Right hindlimb (tissue), 1 donor: Measurements from ENCODE around the gene NPIPA2.
"Not testable (repeated sequence)": the region's sequence is repeated elsewhere in the genome, so short reads cannot be mapped to it uniquely, and the experiment has no call there.

ENCODE experiments used
- DNase-seq: peaks from one replicate; pipeline ENCODE4 v3.0.0-alpha.2; 2018

NPIPA2 gene

DNA sequence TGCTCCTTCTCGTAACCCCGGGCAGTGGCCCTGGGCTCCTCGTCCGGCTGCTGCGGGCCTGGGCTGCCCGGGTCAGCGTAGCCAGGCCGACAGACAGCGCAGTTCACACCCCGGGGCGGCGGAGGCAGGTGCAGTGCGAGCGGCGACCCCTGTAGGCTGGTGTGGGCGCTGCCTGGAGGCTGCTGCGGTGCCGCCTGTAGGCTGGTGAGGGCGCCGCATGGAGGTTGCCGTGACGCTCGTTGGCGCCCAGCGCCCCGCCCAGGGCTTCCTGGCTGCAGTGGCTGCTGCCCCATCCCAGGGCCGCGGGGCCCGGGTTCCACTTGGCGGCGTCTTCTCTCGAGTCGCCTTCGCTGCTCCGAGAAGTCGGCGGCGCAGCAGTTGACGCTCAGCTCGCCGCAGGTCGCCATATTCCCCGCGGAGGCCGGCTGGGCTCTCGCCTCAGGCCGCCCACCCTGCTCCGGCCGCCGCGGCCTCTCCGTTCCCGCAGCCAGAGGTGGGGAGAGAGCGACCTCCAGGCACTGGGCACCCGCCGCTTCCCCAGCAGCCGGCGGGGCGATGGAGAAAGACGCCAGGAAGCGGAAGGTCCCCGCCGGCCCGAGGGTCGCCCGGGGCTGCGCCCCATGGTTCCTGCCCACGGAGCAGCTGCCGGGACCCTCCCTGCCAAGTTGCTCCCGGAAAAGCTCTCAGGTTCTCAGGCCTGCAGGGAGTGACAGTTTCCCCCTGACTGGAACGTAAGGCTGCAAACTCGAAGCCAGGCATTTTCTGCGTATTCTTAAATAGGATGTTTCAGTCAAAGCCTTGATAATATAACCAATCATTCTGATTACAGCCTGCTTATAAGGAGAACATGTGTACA is at the start of gene NPIPA2:
NPIPA2 (plus strand) TSS at position 261 of the 856 bp plus-strand sequence. CDS start 5,533 bp downstream, outside the sequence.
- DNase-seq = not testable (repeated sequence)

DNA sequence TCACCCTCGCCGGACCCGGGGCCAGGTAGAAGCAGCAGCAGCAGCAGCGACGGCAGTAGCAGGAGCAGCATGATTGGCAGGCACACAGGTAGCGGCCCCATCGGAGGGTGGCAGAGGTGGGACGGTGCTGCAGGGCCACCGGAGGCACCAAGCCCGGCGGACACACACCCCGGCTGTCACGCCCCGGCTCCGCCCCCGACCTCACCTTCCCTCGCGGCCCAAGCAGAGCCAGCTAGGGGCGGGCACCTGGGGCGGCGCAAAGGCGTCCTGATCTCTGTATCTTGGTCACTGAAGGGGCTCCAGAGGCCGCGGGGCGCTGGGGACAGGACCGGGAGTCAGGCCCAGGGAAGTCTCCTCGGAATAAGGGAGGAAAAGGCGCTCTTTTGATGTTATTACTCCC is 48.2 kb upstream of the NPIPA2 start, which contains the start of gene PLA2G10:
PLA2G10 (minus strand) TSS at position 180 of the 400 bp plus-strand sequence; CDS start at position 101, 79 bp downstream.
- DNase-seq = not testable (repeated sequence)

DNA sequence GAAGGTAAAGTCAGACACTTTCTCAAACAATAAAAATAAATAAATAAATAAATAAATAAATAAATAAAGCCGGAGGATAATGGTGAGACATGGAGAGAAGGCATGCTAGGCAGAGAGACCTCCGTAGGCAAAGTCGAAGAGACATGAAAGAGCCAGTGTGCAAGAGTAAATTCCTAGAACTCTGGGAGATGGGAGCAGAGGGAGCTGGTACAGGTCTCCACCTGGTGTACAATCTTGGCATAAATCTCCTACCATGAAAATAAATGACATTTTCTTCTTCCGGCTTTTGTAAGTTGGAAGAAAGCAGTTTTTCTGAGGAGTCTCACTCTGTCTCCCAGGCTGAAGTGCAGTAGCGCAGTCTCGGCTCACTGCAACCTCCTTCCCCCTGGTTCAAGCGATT is 40.5 kb upstream of the NPIPA2 start:
- DNase-seq = not testable (repeated sequence)

DNA sequence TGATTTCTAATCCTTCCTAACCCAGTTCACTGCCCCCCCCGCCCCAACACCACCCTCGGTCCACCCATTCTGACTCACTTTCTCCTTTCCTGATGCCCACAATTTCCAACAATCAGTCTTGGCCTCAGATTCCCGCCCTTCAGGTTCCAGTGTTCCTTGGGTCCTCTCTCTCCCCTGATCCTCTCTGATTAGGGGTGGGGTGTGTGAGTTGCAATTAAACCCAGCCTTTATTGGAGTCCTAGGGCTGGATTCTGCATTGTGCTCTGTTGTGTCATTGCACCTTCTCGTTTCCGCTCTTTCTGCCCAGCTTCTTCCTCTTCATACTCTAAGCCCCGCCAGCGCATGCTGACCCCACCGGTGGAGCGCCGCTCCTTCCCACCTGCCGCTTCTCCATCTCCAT is 39.7 kb upstream of the NPIPA2 start:
- DNase-seq = not testable (repeated sequence)

DNA sequence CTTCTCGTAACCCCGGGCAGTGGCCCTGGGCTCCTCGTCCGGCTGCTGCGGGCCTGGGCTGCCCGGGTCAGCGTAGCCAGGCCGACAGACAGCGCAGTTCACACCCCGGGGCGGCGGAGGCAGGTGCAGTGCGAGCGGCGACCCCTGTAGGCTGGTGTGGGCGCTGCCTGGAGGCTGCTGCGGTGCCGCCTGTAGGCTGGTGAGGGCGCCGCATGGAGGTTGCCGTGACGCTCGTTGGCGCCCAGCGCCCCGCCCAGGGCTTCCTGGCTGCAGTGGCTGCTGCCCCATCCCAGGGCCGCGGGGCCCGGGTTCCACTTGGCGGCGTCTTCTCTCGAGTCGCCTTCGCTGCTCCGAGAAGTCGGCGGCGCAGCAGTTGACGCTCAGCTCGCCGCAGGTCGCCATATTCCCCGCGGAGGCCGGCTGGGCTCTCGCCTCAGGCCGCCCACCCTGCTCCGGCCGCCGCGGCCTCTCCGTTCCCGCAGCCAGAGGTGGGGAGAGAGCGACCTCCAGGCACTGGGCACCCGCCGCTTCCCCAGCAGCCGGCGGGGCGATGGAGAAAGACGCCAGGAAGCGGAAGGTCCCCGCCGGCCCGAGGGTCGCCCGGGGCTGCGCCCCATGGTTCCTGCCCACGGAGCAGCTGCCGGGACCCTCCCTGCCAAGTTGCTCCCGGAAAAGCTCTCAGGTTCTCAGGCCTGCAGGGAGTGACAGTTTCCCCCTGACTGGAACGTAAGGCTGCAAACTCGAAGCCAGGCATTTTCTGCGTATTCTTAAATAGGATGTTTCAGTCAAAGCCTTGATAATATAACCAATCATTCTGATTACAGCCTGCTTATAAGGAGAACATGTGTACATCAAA is 38.9 kb upstream of the NPIPA2 start, which contains the start of gene NPIPA3:
NPIPA3 (plus strand) TSS at position 256 of the 856 bp plus-strand sequence. CDS start 5,533 bp downstream, outside the sequence.
- not testable (repeated sequence) for DNase-seq

DNA sequence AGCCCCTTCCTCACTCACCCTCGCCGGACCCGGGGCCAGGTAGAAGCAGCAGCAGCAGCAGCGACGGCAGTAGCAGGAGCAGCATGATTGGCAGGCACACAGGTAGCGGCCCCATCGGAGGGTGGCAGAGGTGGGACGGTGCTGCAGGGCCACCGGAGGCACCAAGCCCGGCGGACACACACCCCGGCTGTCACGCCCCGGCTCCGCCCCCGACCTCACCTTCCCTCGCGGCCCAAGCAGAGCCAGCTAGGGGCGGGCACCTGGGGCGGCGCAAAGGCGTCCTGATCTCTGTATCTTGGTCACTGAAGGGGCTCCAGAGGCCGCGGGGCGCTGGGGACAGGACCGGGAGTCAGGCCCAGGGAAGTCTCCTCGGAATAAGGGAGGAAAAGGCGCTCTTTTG is 9.1 kb upstream of the NPIPA2 start:
- not testable (repeated sequence) for DNase-seq

DNA sequence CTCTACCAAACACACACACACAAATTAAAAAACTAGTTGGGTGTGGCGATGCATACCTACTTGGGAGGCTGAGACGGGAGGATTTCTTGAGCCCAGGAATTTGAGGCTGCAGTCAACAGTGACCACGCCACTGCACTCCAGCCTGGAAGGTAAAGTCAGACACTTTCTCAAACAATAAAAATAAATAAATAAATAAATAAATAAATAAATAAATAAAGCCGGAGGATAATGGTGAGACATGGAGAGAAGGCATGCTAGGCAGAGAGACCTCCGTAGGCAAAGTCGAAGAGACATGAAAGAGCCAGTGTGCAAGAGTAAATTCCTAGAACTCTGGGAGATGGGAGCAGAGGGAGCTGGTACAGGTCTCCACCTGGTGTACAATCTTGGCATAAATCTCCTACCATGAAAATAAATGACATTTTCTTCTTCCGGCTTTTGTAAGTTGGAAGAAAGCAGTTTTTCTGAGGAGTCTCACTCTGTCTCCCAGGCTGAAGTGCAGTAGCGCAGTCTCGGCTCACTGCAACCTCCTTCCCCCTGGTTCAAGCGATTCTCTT is 1.4 kb upstream of the NPIPA2 start:
- DNase-seq = not testable (repeated sequence)

DNA sequence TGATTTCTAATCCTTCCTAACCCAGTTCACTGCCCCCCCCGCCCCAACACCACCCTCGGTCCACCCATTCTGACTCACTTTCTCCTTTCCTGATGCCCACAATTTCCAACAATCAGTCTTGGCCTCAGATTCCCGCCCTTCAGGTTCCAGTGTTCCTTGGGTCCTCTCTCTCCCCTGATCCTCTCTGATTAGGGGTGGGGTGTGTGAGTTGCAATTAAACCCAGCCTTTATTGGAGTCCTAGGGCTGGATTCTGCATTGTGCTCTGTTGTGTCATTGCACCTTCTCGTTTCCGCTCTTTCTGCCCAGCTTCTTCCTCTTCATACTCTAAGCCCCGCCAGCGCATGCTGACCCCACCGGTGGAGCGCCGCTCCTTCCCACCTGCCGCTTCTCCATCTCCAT is 539 bp upstream of the NPIPA2 start:
- not testable (repeated sequence) for DNase-seq

DNA sequence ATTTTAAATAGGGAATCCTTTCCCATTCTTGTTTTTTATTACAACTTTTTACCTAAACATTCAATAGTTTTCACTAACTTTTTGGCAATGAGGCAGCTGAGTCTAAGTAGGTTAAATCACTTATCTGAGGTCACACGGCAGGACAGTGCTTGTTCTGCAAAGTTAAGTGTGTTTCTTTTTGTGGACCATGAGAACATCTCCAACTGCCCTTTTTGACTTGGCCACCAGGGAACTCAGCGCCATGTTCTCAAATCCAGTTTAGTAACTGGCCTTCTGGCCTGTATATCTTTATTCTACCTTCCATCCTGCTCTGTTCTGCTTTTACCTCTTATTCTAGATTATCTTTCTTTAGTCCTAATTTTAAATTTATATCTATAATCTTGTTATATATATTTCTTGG is 31.3 kb downstream of the NPIPA2 start:
- not testable (repeated sequence) for DNase-seq

DNA sequence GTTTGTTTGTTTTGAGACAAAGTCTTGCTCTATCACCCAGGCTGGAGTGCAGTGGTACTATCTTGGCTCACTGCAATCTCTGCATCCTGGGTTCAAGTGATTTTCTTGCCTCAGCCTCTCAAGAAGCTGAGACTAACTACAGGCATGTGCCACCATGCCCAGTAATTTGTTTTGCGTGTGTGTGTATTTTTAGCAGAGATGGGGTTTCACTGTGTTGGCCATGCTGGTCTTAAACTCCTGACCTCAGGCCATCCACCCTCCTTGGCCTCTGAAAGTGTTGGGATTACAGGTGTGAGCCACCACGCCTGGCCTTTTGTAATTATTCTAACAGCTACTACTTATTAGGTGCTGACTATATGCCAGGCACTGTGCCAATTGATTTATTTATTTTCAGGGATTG is 33.3 kb downstream of the NPIPA2 start:
- not testable (repeated sequence) for DNase-seq

DNA sequence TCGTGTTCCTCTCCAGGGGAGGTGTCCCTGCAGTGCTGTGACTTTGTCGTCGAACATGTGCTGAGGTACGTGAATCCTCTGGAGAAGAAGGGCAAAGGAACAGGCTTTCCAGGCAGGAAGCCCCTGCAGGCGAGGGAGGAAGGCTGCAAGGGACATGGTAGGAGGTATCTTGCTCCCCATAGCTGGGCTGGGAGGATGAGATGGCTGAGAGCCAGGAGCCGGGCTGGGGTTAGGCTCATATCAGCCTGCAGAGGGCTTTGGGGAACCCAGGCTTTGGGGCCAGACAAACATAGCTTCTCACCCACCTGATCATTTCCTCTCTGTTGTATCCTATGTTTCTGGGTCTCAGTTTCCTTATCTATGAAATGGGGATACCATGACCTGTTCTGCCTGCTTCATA is 34.4 kb downstream of the NPIPA2 start:
- not testable (repeated sequence) for DNase-seq

DNA sequence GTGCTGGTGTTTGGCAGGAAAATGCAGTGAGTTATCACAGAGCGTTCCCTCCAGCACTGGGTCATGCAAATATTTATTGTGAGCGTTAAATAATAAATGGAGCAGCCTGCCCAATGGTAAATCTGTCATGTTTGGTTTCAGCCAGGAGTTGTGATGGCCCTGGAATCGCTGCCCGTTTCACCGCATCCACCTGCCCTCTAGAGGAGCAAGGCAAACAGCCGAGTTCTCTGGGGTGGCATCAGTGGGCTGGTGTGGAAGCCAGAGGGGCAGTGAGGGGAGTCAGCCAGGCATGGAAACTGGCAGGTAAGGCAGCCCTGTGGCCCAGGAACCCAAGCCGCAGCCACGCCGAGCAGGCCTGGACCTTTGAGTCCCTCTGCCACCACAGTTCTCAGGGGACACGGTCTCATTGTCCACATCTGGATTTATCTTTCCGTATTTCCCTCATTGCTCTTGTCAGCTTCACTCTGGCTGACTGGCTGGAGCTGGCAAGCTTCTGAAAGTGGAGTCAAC is 37.1 kb downstream of the NPIPA2 start:
- peak; percentile 11 for DNase-seq

DNA sequence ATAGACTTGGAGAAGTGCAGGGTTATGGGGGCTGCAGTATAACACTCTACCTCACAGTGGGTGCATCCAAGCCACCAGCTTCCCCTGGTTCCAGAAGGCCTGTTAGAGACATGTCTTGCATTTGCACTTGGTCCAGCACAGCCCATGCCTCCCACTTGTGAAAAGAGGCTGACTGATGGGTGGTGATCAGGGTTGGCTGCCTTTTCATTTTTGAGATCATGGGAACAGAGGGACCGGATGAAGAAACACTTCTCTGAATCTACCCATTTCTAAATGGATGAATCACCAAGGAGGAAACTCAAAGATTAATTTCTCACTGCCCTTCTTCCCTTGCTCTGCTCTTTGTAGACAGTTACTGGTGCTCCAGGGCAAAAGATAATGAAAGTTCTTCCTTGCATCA is 43.8 kb downstream of the NPIPA2 start:
- not testable (repeated sequence) for DNase-seq

DNA sequence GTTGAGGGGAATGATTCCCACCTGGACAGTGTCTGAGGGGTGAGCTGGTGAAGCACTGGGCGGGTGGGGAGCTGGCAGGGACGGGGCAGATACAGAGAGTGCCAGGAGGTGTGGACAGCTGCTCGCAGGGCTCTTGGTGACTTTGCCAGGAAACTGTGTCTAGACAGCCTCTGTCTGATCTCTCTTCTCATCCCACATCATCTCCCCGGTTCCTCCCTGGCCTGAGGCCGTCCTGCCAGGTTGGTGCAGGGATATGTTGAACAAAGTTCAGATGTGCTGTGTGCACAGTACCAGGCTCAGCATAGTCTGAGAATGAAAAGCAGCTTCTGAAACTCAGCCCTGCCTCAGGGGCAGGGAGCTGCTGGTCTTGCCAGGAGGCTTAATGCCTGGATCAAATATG is 47.2 kb downstream of the NPIPA2 start:
- DNase-seq = not testable (repeated sequence)

DNA sequence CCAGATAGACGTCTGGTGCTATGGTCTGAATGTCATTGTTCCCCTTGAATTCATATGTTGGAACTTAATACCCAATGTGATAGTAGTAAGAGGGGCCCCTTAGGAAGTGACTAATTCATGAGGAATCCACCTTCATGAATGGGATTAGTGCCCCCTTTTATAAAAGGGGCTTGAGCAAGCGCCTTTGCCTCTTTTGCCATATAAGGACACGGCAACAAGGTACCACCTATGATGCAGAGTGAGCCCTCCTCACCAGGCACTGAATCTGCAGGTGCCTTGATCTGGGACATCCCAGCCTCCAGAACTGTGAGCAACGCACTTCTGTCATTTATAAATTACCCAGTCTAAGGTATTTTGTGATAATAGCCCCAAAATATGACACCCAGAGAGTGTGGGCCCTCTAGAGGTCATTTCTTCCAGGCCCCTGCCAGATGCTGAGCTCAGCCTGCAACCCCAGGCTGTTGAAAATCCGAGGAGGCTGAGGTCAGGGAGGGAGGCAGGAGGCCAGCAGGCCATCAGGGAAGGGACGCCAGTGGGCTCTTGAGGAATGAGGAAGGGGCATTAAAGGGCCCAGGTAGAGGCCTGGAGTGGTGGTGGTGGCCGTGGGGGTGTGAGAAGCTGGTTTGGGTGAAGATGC is 48.1 kb downstream of the NPIPA2 start:
- DNase-seq = not testable (repeated sequence)

DNA sequence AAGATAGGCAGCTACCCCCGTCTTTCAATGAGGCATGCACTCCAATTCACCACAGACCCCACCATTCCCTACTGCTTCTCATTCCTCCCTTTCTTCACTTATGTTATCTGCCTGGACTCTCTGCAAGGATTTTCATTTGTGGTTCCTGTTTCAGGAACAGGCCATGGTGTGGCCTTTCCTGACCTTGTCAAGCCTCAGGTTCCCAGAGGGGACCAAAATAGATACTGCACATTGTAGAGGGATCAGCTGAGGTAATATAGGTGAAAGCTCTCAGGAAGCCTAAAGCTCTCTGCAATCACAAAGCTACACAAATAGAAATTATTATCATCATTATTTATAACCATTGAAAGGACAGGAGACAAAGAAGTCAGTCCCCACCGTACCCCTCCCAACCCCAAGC is 50.6 kb downstream of the NPIPA2 start:
- not testable (repeated sequence) for DNase-seq

DNA sequence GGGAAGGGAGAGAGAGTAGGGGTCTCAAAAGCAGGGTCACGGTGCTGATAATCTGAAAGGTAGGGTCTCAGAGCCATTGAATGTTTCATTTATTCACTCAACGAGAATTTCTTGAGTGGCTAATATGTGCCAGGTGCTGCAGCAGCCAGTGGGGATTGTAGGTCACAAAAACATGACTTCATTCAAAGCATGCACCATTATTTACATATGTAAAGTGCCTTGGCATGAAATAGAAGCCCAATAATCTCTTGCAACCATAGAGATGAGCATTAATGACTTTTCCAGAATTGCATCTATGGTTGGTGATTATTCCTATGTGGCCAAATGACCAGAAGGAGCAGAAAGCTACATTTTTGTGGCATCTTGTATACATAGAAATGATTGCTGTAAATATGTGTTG is 55.2 kb downstream of the NPIPA2 start:
- DNase-seq = not testable (repeated sequence)

DNA sequence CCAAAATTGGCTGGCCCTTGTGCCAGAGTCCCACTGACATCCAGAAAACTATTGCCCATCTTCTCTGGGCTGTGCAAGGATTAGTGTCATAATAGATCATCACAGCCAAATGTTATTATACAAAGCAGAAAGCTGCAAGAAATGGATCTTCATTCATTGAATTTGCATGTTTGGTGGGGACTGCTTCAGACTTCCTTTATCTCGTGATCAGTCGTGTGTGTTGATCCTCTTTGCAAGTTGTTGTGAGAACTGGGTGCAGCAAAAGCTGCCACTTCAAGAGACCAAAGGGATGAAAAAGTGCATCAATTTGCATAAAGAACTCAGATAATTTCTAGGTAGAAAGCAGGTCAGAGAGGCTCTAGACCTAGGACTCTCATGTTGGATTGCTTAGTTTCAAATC is 61.2 kb downstream of the NPIPA2 start:
- DNase-seq = not testable (repeated sequence)

DNA sequence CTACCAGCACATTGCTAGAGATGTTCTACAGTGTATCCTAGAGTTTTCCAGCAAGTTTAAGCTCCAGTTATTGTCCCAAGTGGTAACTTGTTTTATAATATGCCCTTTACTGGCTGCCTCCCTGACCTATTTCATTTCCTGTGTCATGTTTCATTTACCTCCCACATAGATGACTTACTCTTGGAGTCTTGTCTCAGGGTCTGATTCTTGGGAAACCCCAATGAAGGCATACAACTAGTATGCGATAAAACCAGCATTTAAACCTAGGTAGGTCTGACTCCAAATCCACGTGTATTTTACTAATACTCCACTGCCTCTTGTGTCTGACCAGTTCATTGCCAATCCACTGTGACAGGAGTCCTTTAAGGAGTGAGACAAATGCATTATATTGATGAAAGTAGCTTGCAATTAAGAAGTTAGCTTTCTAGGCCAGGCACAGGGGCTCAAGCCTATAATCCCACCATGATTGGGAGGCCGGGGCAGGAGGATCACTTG is 64.9 kb downstream of the NPIPA2 start:
- not testable (repeated sequence) for DNase-seq

DNA sequence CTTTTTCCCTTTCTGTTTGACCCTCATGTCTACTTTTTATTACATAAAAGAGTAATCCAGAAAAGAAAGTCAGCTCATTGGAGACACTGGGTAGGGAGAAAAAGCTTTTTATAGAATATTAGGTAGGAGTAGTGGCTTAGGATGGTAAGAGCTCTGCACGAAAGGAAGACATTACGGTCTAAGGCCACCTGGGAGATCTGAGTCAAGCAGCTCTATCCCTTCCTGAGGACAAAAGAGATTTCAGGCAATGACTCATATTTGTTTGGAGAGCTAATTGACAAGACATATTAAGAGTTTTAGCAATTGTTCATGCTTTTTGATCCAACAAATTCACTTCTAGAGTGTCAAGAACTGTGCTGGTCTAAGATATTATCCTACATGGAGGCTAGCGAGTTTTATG is 71.6 kb downstream of the NPIPA2 start:
- DNase-seq = not testable (repeated sequence)
